Measurements from ENCODE around the gene MRPL11.

Gene MRPL11

DNA sequence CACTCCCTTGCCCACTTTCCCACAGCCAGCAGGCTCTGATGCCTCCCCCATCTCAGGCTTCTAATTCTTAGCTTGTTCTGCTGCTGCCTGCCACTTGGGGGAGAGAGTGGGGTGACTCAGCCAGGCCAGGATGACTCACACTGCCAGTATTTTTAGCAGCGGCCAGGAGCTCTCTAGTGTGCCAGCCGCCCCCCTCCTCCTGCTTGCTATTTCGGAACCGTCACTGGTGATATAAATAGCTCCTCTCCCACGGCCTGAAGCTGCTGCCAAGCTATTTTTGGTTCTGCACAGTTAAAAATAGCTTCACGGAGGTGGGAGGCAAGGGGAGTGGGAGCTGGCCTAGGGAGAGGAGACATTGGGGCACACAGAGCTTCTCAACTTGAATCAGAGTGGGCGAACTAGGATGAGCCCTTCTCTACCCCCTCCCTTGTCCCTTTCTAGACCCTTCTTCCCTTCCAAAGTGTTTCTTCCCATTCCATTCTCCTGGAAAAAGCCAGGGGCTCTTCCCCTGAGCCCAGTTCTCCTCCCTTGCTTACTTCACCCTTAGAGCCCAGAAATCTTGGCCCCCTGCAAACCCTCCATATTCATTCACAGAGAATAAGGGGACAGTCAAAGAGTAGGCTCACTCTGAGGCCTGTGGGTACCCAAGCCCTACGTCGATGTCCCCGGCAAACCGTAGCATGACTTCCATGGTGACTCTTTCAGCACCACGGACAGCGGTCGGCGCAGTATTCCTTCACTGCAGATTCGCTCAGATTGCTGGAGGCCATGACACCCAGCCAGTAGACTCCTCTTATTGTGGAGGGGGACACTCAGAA is 20.3 kb downstream of the MRPL11 start:
- no peak overlapping the region for H3K27ac ChIP-seq (ENCODE audit: low read depth, low read length)
- H3K4me1 ChIP-seq (ENCODE audit: control insufficient read depth in 5 of 5, insufficient read depth in 5 of 5, low read length in 5 of 5) = peaks cover 2 to 11% (median 6%) of the 10 kb centered on the region in 5 donors

DNA sequence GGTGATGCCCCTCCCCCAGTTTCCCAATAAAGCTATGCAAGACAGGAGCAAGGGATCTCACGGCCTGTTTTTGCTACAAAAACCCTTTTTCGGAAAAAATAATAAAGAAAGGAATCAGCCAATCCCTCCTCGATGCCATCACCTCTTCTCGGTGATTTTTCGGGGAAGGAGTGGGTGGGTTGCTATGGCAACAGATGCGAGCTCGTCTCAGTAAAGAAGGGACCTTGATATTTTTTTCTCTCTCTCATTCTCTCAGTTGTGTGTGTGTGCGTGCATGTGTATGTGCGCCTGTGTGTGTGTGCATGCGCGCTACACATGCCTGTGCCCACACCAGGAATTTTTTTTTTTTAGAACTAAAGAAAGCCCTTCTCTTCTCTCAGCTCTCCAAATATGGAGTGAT is 21.6 kb downstream of the MRPL11 start:
- peaks cover 0 to 35% (median 24%) of the 10 kb centered on the region in 5 donors for H3K27me3 ChIP-seq (ENCODE audit: control insufficient read depth in 5 of 5, insufficient read depth in 4 of 5, low read length in 5 of 5)
- H3K36me3 ChIP-seq (ENCODE audit: control insufficient read depth in 5 of 5, insufficient read depth in 5 of 5, low read length in 5 of 5) = no peaks in the 10 kb centered on the region
- H3K9me3 ChIP-seq (ENCODE audit: control insufficient read depth in 5 of 5, low read length in 5 of 5) = no peaks in the 10 kb centered on the region
- H3K4me1 ChIP-seq (ENCODE audit: control insufficient read depth in 5 of 5, insufficient read depth in 5 of 5, low read length in 5 of 5) = peaks cover 2 to 11% (median 6%) of the 10 kb centered on the region in 5 donors
- no peak overlapping the region for H3K4me3 ChIP-seq (ENCODE audit: low read depth in 1 of 5, low read length in 5 of 5)
- no peak overlapping the region for H3K9ac ChIP-seq (ENCODE audit: low read length in 5 of 5)
- H3K27ac ChIP-seq (ENCODE audit: low read depth, low read length) = no peak overlapping the region

More for the DNA sequence above, 20.3 kb downstream of the MRPL11 start:
- H3K27me3 ChIP-seq (ENCODE audit: control insufficient read depth in 5 of 5, insufficient read depth in 4 of 5, low read length in 5 of 5) = peaks cover 0 to 31% (median 19%) of the 10 kb centered on the region in 5 donors
- H3K9me3 ChIP-seq (ENCODE audit: control insufficient read depth in 5 of 5, low read length in 5 of 5) = no peaks in the 10 kb centered on the region
- H3K36me3 ChIP-seq (ENCODE audit: control insufficient read depth in 5 of 5, insufficient read depth in 5 of 5, low read length in 5 of 5) = no peaks in the 10 kb centered on the region
- H3K4me3 ChIP-seq (ENCODE audit: low read depth in 1 of 5, low read length in 5 of 5) = no peak overlapping the region
- H3K9ac ChIP-seq (ENCODE audit: low read length in 5 of 5) = no peak overlapping the region

DNA sequence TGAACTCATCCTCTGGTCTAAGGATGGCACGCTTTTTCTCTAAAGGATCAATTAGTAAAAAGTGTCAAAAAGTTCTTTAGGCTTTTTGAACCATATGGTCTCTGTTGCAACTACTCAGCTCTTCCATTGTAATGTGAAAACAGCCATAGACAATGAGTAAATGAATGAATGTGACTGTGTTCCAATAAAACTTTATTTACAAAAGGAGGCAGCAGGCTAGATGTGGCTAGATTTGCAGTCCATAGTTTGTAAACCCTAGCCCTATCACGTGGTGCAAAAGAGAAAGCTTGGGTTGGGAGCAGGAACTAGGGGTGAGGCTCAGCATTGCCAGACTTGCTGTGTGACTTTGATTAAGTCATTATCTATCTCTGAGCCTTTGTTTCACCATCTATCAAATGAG is 23.2 kb downstream of the MRPL11 start:
- Histone ChIP-seq H3K4me3 (ENCODE audit: low read depth in 1 of 5, low read length in 5 of 5) (no peak overlapping the region), H3K27ac (ENCODE audit: low read depth, low read length) (no peak overlapping the region), H3K27me3 (ENCODE audit: control insufficient read depth in 5 of 5, insufficient read depth in 4 of 5, low read length in 5 of 5) (peaks cover 0 to 47% (median 35%) of the 10 kb centered on the region in 5 donors), H3K36me3 (ENCODE audit: control insufficient read depth in 5 of 5, insufficient read depth in 5 of 5, low read length in 5 of 5) (no peaks in the 10 kb centered on the region), H3K9ac (ENCODE audit: low read length in 5 of 5) (no peak overlapping the region), H3K9me3 (ENCODE audit: control insufficient read depth in 5 of 5, low read length in 5 of 5) (no peaks in the 10 kb centered on the region), H3K4me1 (ENCODE audit: control insufficient read depth in 5 of 5, insufficient read depth in 5 of 5, low read length in 5 of 5) (peaks cover 2 to 8% (median 6%) of the 10 kb centered on the region in 5 donors)

GRCh38 chr11:66414120-66414934 is 24.3 kb downstream of the MRPL11 start:
- H3K4me1 ChIP-seq (ENCODE audit: control insufficient read depth in 5 of 5, insufficient read depth in 5 of 5, low read length in 5 of 5) = peaks cover 0 to 8% (median 6%) of the 10 kb centered on the region in 5 donors
- H3K36me3 ChIP-seq (ENCODE audit: control insufficient read depth in 5 of 5, insufficient read depth in 5 of 5, low read length in 5 of 5) = no peaks in the 10 kb centered on the region
- H3K9me3 ChIP-seq (ENCODE audit: control insufficient read depth in 5 of 5, low read length in 5 of 5) = no peaks in the 10 kb centered on the region
- no peak overlapping the region for H3K27ac ChIP-seq (ENCODE audit: low read depth, low read length)
- H3K9ac ChIP-seq (ENCODE audit: low read length in 5 of 5) = no peak overlapping the region
- H3K27me3 ChIP-seq (ENCODE audit: control insufficient read depth in 5 of 5, insufficient read depth in 4 of 5, low read length in 5 of 5) = peaks cover 0 to 53% (median 38%) of the 10 kb centered on the region in 5 donors
- H3K4me3 ChIP-seq (ENCODE audit: low read depth in 1 of 5, low read length in 5 of 5) = no peak overlapping the region

DNA sequence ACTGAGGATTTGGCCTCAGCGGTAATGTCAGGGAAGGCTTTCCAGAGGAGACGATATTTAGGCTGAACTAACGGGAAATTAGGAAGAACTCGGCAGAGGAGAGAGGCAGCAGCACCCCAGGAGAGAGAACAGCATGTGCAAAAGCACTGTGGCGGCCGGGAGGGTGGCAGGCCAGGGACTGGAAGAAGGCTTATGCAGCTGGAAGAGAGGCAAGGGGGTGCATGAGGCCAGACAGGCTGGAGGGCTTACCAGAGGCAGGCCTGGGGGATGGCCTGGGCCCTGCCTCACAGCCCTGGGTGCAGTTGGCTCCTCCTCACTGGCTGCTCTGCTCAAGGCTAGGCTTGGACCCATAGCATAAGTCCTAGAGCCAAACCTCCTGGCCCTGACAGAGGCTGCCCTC is 25.5 kb downstream of the MRPL11 start:
- H3K27ac ChIP-seq (ENCODE audit: low read depth, low read length) = no peak overlapping the region
- H3K27me3 ChIP-seq (ENCODE audit: control insufficient read depth in 5 of 5, insufficient read depth in 4 of 5, low read length in 5 of 5) = peaks cover 0 to 47% (median 38%) of the 10 kb centered on the region in 5 donors
- H3K9me3 ChIP-seq (ENCODE audit: control insufficient read depth in 5 of 5, low read length in 5 of 5) = no peaks in the 10 kb centered on the region

DNA sequence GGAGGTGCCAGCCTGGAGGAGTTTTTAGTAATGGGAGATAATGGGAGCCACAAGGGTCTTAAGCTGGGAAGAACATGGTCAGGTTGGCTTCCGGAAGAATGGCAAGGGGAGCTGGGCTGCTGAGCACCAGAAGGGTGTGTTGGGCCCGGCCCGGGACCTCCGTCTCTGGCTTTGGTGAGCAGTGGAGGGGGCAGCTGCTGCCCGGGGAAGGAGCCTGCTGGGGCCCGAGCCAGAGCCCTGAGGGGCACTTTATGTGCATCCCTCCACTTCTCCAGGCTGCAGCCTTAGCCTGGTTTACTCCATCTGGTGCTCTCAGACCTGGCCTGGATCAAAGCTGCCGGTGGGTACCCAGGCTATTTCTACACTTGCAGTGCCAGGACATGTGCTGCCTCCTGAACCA is 26.5 kb downstream of the MRPL11 start:
- no peaks in the 10 kb centered on the region for H3K9me3 ChIP-seq (ENCODE audit: control insufficient read depth in 5 of 5, low read length in 5 of 5)
- no peak overlapping the region for H3K27ac ChIP-seq (ENCODE audit: low read depth, low read length)
- no peak overlapping the region for H3K9ac ChIP-seq (ENCODE audit: low read length in 5 of 5)
- peaks cover 0 to 6% (median 5%) of the 10 kb centered on the region in 5 donors for H3K4me1 ChIP-seq (ENCODE audit: control insufficient read depth in 5 of 5, insufficient read depth in 5 of 5, low read length in 5 of 5)
- no peaks in the 10 kb centered on the region for H3K36me3 ChIP-seq (ENCODE audit: control insufficient read depth in 5 of 5, insufficient read depth in 5 of 5, low read length in 5 of 5)
- peaks cover 0 to 44% (median 38%) of the 10 kb centered on the region in 5 donors for H3K27me3 ChIP-seq (ENCODE audit: control insufficient read depth in 5 of 5, insufficient read depth in 4 of 5, low read length in 5 of 5)
- H3K4me3 ChIP-seq (ENCODE audit: low read depth in 1 of 5, low read length in 5 of 5) = no peak overlapping the region

More for the DNA sequence above, 25.5 kb downstream of the MRPL11 start:
- Histone ChIP-seq H3K36me3 (ENCODE audit: control insufficient read depth in 5 of 5, insufficient read depth in 5 of 5, low read length in 5 of 5) (no peaks in the 10 kb centered on the region), H3K4me1 (ENCODE audit: control insufficient read depth in 5 of 5, insufficient read depth in 5 of 5, low read length in 5 of 5) (peaks cover 0 to 10% (median 7%) of the 10 kb centered on the region in 5 donors), H3K9ac (ENCODE audit: low read length in 5 of 5) (no peak overlapping the region), H3K4me3 (ENCODE audit: low read depth in 1 of 5, low read length in 5 of 5) (no peak overlapping the region)

DNA sequence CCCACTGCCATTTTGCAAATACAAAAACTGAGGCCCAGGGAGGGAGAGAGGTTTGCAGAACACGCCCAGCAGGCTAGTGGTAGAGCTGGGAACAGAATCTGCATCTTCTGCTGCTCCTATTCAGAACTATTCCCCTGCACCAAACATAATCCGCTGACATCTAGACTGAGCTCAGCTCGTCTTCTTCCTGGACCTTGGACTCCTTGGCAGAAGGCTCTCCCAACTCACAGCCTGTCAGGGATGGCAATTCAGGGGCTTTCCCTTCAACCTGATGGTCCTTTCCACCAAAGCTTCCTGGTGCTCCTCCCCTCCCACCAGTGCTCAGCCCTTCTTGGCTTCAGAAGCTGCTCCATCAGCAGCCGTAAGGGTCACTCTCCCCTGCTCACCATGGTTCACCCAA is 27.3 kb downstream of the MRPL11 start:
- Histone ChIP-seq H3K4me1 (ENCODE audit: control insufficient read depth in 5 of 5, insufficient read depth in 5 of 5, low read length in 5 of 5) (peaks cover 0 to 6% (median 5%) of the 10 kb centered on the region in 5 donors), H3K9ac (ENCODE audit: low read length in 5 of 5) (no peak overlapping the region), H3K27ac (ENCODE audit: low read depth, low read length) (no peak overlapping the region)

DNA sequence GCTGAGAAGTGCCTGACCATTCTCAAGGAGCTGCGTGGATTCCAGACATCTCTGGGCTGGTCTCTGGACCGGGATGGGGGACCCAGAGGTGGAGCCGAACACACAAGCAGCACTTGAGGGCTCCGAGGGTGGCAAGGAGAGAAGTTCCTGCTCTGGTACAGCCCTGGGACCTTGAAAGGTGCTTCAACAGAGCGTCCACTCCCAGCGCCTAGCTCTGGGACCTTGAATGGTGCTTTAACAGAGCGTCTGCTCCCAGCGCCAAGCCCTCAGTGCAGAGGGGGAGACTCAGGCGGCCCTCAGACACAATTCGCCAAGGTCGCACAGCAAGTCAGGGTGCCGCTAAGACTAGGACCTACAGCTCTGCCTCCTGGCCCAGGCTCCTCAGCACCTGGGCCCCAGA is 28.5 kb downstream of the MRPL11 start:
- Histone ChIP-seq H3K36me3 (ENCODE audit: control insufficient read depth in 5 of 5, insufficient read depth in 5 of 5, low read length in 5 of 5) (no peaks in the 10 kb centered on the region), H3K27ac (ENCODE audit: low read depth, low read length) (no peak overlapping the region), H3K4me1 (ENCODE audit: control insufficient read depth in 5 of 5, insufficient read depth in 5 of 5, low read length in 5 of 5) (peaks cover 0 to 6% (median 5%) of the 10 kb centered on the region in 5 donors)

More for the DNA sequence above, 27.3 kb downstream of the MRPL11 start:
- Histone ChIP-seq H3K27me3 (ENCODE audit: control insufficient read depth in 5 of 5, insufficient read depth in 4 of 5, low read length in 5 of 5) (peaks cover 0 to 40% (median 33%) of the 10 kb centered on the region in 5 donors), H3K9me3 (ENCODE audit: control insufficient read depth in 5 of 5, low read length in 5 of 5) (no peaks in the 10 kb centered on the region), H3K4me3 (ENCODE audit: low read depth in 1 of 5, low read length in 5 of 5) (no peak overlapping the region), H3K36me3 (ENCODE audit: control insufficient read depth in 5 of 5, insufficient read depth in 5 of 5, low read length in 5 of 5) (no peaks in the 10 kb centered on the region)

DNA sequence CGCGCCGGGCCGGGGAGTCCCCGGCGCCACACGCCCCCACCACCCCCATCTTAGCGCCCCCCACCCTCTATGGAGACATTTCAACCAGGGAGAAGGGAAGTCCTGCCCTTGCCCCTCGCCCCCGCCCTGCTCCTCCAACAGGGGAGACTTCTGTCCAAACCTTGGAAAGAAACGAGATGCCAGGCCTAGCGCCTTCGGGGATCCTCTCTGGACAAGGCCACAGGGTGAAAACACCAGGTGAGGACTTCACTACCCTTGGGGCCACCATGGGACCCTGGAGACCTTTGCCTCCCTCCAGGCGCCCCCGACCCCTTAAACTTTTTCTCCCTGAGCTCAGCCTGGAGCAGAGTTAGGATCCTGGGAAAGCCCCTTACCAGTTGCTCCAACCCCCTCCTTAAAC is 29.4 kb downstream of the MRPL11 start:
- Histone ChIP-seq H3K9ac (ENCODE audit: low read length in 5 of 5) (no peak overlapping the region), H3K36me3 (ENCODE audit: control insufficient read depth in 5 of 5, insufficient read depth in 5 of 5, low read length in 5 of 5) (no peaks in the 10 kb centered on the region), H3K27ac (ENCODE audit: low read depth, low read length) (no peak overlapping the region)

More for the DNA sequence above, 28.5 kb downstream of the MRPL11 start:
- Histone ChIP-seq H3K4me3 (ENCODE audit: low read depth in 1 of 5, low read length in 5 of 5) (no peak overlapping the region), H3K9ac (ENCODE audit: low read length in 5 of 5) (no peak overlapping the region), H3K27me3 (ENCODE audit: control insufficient read depth in 5 of 5, insufficient read depth in 4 of 5, low read length in 5 of 5) (peaks cover 0 to 36% (median 29%) of the 10 kb centered on the region in 5 donors), H3K9me3 (ENCODE audit: control insufficient read depth in 5 of 5, low read length in 5 of 5) (no peaks in the 10 kb centered on the region)

More for the DNA sequence above, 29.4 kb downstream of the MRPL11 start:
- Histone ChIP-seq H3K4me1 (ENCODE audit: control insufficient read depth in 5 of 5, insufficient read depth in 5 of 5, low read length in 5 of 5) (peaks cover 0 to 6% (median 5%) of the 10 kb centered on the region in 5 donors), H3K4me3 (ENCODE audit: low read depth in 1 of 5, low read length in 5 of 5) (no peak overlapping the region), H3K27me3 (ENCODE audit: control insufficient read depth in 5 of 5, insufficient read depth in 4 of 5, low read length in 5 of 5) (peaks cover 0 to 34% (median 26%) of the 10 kb centered on the region in 5 donors), H3K9me3 (ENCODE audit: control insufficient read depth in 5 of 5, low read length in 5 of 5) (no peaks in the 10 kb centered on the region)

Data from subcutaneous abdominal adipose tissue (tissue), 5 donors.